IgD-negative memory B cell (primary cell): Measurements from ENCODE around the gene SMAD3. TPM values are rescaled to one million over a fixed set of nuclear protein-coding genes. Genes with fewer than 3 reads are reported as not detected.

Experiments
- H3K27ac Mint-ChIP-seq, 3 donors: one replicate each; pipeline ENCODE4 v1.8.0; 2020 to 2022; ENCODE audit warnings: mild to moderate bottlenecking in 3 of 3, mixed read lengths in 3 of 3, moderate library complexity in 1 of 3
- H3K27me3 Mint-ChIP-seq: one replicate; pipeline ENCODE4 v1.8.0; 2021; ENCODE audit warnings: mixed read lengths
- H3K36me3 Mint-ChIP-seq: one replicate; pipeline ENCODE4 v1.8.0; 2020; ENCODE audit warnings: mild to moderate bottlenecking, mixed read lengths
- H3K4me1 Mint-ChIP-seq, 3 donors: one replicate each; pipeline ENCODE4 v1.8.0; 2020 to 2022; ENCODE audit warnings: mixed read lengths in 3 of 3, mild to moderate bottlenecking in 1 of 3
- H3K4me3 Mint-ChIP-seq, 4 donors: one replicate each; pipeline ENCODE4 v1.8.0; 2020 to 2022; ENCODE audit warnings: mild to moderate bottlenecking in 4 of 4, mixed read lengths in 4 of 4, moderate library complexity in 3 of 4
- H3K9me3 Mint-ChIP-seq, 3 donors: one replicate each; pipeline ENCODE4 v1.8.0; 2020 to 2021; ENCODE audit warnings: mixed read lengths in 3 of 3, mild to moderate bottlenecking in 1 of 3
- polyA plus RNA-seq: library from polyadenylated mRNA; unstranded; fragments of 300-500 nt; fragmentation: Illumina TruSeq; gene quantifications from one replicate; pipeline ENCODE4 v1.2.3, GENCODE V29; 2021

SMAD3 gene
- polyA plus RNA-seq, 1 donor from 2014 or later, result 32.4 TPM

GRCh38 chr15:67108122-67108961, 42.9 kb downstream of the SMAD3 start:
- Mint-ChIP-seq H3K27ac (peak overlapping the region; percentile 73 to 97 (median 84)), H3K27me3 (peaks cover 5% of the 10 kb centered on the region), H3K4me1 (peaks cover 53 to 77% (median 53%) of the 10 kb centered on the region in 3 donors), H3K36me3 (peaks cover 3% of the 10 kb centered on the region), H3K4me3 (peak overlapping the region in 3 of 4 donors; percentile 31 to 84 (median 72)), H3K9me3 (peaks cover 0 to 1% (median 0%) of the 10 kb centered on the region in 3 donors)

GRCh38 chr15:67109141-67110034, 44.0 kb downstream of the SMAD3 start:
- Mint-ChIP-seq H3K27me3 (peaks cover 5% of the 10 kb centered on the region), H3K4me3 (peak overlapping the region; percentile 31 to 88 (median 58)), H3K9me3 (peaks cover 0 to 1% (median 0%) of the 10 kb centered on the region in 3 donors), H3K36me3 (peaks cover 3% of the 10 kb centered on the region), H3K4me1 (peaks cover 52 to 79% (median 55%) of the 10 kb centered on the region in 3 donors), H3K27ac (peak overlapping the region; percentile 84 to 97 (median 94))

GRCh38 chr15:67110361-67110781, 45.0 kb downstream of the SMAD3 start:
- H3K4me3 Mint-ChIP-seq, result peak overlapping the region in 3 of 4 donors; percentile 21 to 88 (median 68)
- peaks cover 0 to 1% (median 0%) of the 10 kb centered on the region in 3 donors for H3K9me3 Mint-ChIP-seq
- peak overlapping the region; percentile 84 to 97 (median 94) for H3K27ac Mint-ChIP-seq
- peaks cover 6% of the 10 kb centered on the region for H3K27me3 Mint-ChIP-seq
- peaks cover 3% of the 10 kb centered on the region for H3K36me3 Mint-ChIP-seq
- peaks cover 58 to 81% (median 64%) of the 10 kb centered on the region in 3 donors for H3K4me1 Mint-ChIP-seq

GRCh38 chr15:67110958-67111864, 45.8 kb downstream of the SMAD3 start:
- H3K9me3 Mint-ChIP-seq, result peaks cover 0 to 1% (median 0%) of the 10 kb centered on the region in 3 donors
- H3K4me3 Mint-ChIP-seq, result peak overlapping the region in 3 of 4 donors; percentile 21 to 88 (median 68)
- peaks cover 3% of the 10 kb centered on the region for H3K36me3 Mint-ChIP-seq
- H3K4me1 Mint-ChIP-seq, result peaks cover 61 to 81% (median 64%) of the 10 kb centered on the region in 3 donors
- peak overlapping the region; percentile 84 to 97 (median 94) for H3K27ac Mint-ChIP-seq
- peaks cover 8% of the 10 kb centered on the region for H3K27me3 Mint-ChIP-seq

- H3K27ac Mint-ChIP-seq, result peak overlapping the region in 2 of 3 donors; percentile 74 to 79
- no peak overlapping the region for H3K4me3 Mint-ChIP-seq
- peaks cover 0 to 1% (median 0%) of the 10 kb centered on the region in 3 donors for H3K9me3 Mint-ChIP-seq
- H3K4me1 Mint-ChIP-seq, result peaks cover 61 to 84% (median 71%) of the 10 kb centered on the region in 3 donors
- H3K36me3 Mint-ChIP-seq, result peaks cover 3% of the 10 kb centered on the region
- H3K27me3 Mint-ChIP-seq, result peaks cover 5% of the 10 kb centered on the region
These were observed 48.6 kb downstream of the SMAD3 start for GRCh38 chr15:67114046-67114445.

- H3K9me3 Mint-ChIP-seq, result peaks cover 0 to 1% (median 0%) of the 10 kb centered on the region in 3 donors
- H3K27ac Mint-ChIP-seq, result peak overlapping the region; percentile 63 to 98 (median 78)
- H3K27me3 Mint-ChIP-seq, result peaks cover 3% of the 10 kb centered on the region
- H3K36me3 Mint-ChIP-seq, result peaks cover 3% of the 10 kb centered on the region
- peaks cover 59 to 80% (median 69%) of the 10 kb centered on the region in 3 donors for H3K4me1 Mint-ChIP-seq
- H3K4me3 Mint-ChIP-seq, result peak overlapping the region in 3 of 4 donors; percentile 2 to 45 (median 5)
These were observed 49.6 kb downstream of the SMAD3 start for GRCh38 chr15:67114846-67115585.

GRCh38 chr15:67115586-67115969, 50.2 kb downstream of the SMAD3 start:
- peak overlapping the region; percentile 63 to 98 (median 81) for H3K27ac Mint-ChIP-seq
- peaks cover 0 to 1% (median 0%) of the 10 kb centered on the region in 3 donors for H3K9me3 Mint-ChIP-seq
- peaks cover 58 to 80% (median 69%) of the 10 kb centered on the region in 3 donors for H3K4me1 Mint-ChIP-seq
- H3K4me3 Mint-ChIP-seq, result peak overlapping the region; percentile 2 to 85 (median 12)
- H3K27me3 Mint-ChIP-seq, result peaks cover 3% of the 10 kb centered on the region
- peaks cover 3% of the 10 kb centered on the region for H3K36me3 Mint-ChIP-seq

- H3K4me1 Mint-ChIP-seq, result peaks cover 59 to 78% (median 73%) of the 10 kb centered on the region in 3 donors
- H3K27ac Mint-ChIP-seq, result peak overlapping the region; percentile 92 to 99 (median 96)
- peak overlapping the region; percentile 19 to 79 (median 68) for H3K4me3 Mint-ChIP-seq
- peaks cover 3% of the 10 kb centered on the region for H3K27me3 Mint-ChIP-seq
- H3K9me3 Mint-ChIP-seq, result no peaks in the 10 kb centered on the region
- peaks cover 3% of the 10 kb centered on the region for H3K36me3 Mint-ChIP-seq
These were observed 51.3 kb downstream of the SMAD3 start for GRCh38 chr15:67116742-67117141.

- peaks cover 3% of the 10 kb centered on the region for H3K36me3 Mint-ChIP-seq
- H3K9me3 Mint-ChIP-seq, result no peaks in the 10 kb centered on the region
- peak overlapping the region; percentile 92 to 99 (median 96) for H3K27ac Mint-ChIP-seq
- H3K27me3 Mint-ChIP-seq, result peaks cover 3% of the 10 kb centered on the region
- H3K4me1 Mint-ChIP-seq, result peaks cover 64 to 83% (median 79%) of the 10 kb centered on the region in 3 donors
- peak overlapping the region; percentile 19 to 79 (median 68) for H3K4me3 Mint-ChIP-seq
These were observed 52.0 kb downstream of the SMAD3 start for GRCh38 chr15:67117370-67117769.

- peaks cover 3% of the 10 kb centered on the region for H3K27me3 Mint-ChIP-seq
- peak overlapping the region in 3 of 4 donors; percentile 70 to 85 (median 77) for H3K4me3 Mint-ChIP-seq
- peaks cover 3% of the 10 kb centered on the region for H3K36me3 Mint-ChIP-seq
- peaks cover 66 to 79% (median 78%) of the 10 kb centered on the region in 3 donors for H3K4me1 Mint-ChIP-seq
- H3K9me3 Mint-ChIP-seq, result no peaks in the 10 kb centered on the region
- H3K27ac Mint-ChIP-seq, result peak overlapping the region; percentile 59 to 99 (median 96)
These were observed 53.4 kb downstream of the SMAD3 start for GRCh38 chr15:67118808-67119207.

GRCh38 chr15:67119238-67119846, 53.9 kb downstream of the SMAD3 start:
- peak overlapping the region in 3 of 4 donors; percentile 70 to 93 (median 77) for H3K4me3 Mint-ChIP-seq
- H3K9me3 Mint-ChIP-seq, result no peaks in the 10 kb centered on the region
- H3K27me3 Mint-ChIP-seq, result peaks cover 3% of the 10 kb centered on the region
- H3K36me3 Mint-ChIP-seq, result peaks cover 3% of the 10 kb centered on the region
- peaks cover 62 to 81% (median 78%) of the 10 kb centered on the region in 3 donors for H3K4me1 Mint-ChIP-seq
- peak overlapping the region; percentile 94 to 99 (median 96) for H3K27ac Mint-ChIP-seq

GRCh38 chr15:67120009-67120838, 54.8 kb downstream of the SMAD3 start:
- Mint-ChIP-seq H3K4me3 (peak overlapping the region; percentile 76 to 93 (median 89)), H3K36me3 (peaks cover 3% of the 10 kb centered on the region)

More at GRCh38 chr15:67120009-67120838, 54.8 kb downstream of the SMAD3 start:
- H3K9me3 Mint-ChIP-seq, result no peaks in the 10 kb centered on the region
- peaks cover 56 to 79% (median 74%) of the 10 kb centered on the region in 3 donors for H3K4me1 Mint-ChIP-seq
- H3K27ac Mint-ChIP-seq, result peak overlapping the region; percentile 94 to 99 (median 98)
- H3K27me3 Mint-ChIP-seq, result peaks cover 3% of the 10 kb centered on the region
